ENCODE data around the gene PMM2. TPM values are rescaled to one million over a fixed set of nuclear protein-coding genes. Genes with fewer than 3 reads are reported as not detected.

The PMM2 gene
- total RNA-seq, 2 experiments from 2014 or later: 32.7 to 34.3 TPM

GRCh38 chr16:8819411-8820034 lies 21.9 kb downstream of the PMM2 start:
- Mint-ChIP-seq H3K27me3 (no peaks in the 10 kb centered on the region), H3K4me1 (ENCODE audit: low read depth) (peaks cover 25% of the 10 kb centered on the region), H3K27ac (peak overlapping the region; percentile 67), H3K4me3 (no peak overlapping the region), H3K36me3 (ENCODE audit: low read depth) (peaks cover 61% of the 10 kb centered on the region), H3K9me3 (no peaks in the 10 kb centered on the region)
- CTCF ChIA-PET: interaction anchor here (1.2 to 1.5 kb wide), 2 partner anchors 8 to 54 kb away, joined by 3 read pairs; no protein-coding TSS in a partner anchor
- ATAC-seq (no peak), DNase-seq (no peak)
- TF ChIP-seq CTCF (IDR thresholded peaks at IDR 0.05): no peak
- POLR2A ChIA-PET: no interaction called here
- intact Hi-C loops (cut with micrococcal nuclease): no loop called here

- H3K27me3 Mint-ChIP-seq: no peaks in the 10 kb centered on the region
- H3K27ac Mint-ChIP-seq: peak overlapping the region; percentile 18
- POLR2A ChIA-PET: interaction anchor here (0.6 to 1.5 kb wide), 3 partner anchors 9 to 36 kb away, joined by 3 read pairs; no protein-coding TSS in a partner anchor
- H3K4me1 Mint-ChIP-seq (ENCODE audit: low read depth): peaks cover 8% of the 10 kb centered on the region
- no peaks in the 10 kb centered on the region for H3K9me3 Mint-ChIP-seq
- peaks cover 50% of the 10 kb centered on the region for H3K36me3 Mint-ChIP-seq (ENCODE audit: low read depth)
- ATAC-seq (no peak), DNase-seq (no peak)
- TF ChIP-seq CTCF (IDR thresholded peaks at IDR 0.05): no peak
- intact Hi-C loops (cut with micrococcal nuclease): no loop called here
- H3K4me3 Mint-ChIP-seq: no peak overlapping the region
- CTCF ChIA-PET: interaction anchor here (1.6 kb wide), 1 partner anchor 58 kb away, joined by 6 read pairs; no protein-coding TSS in a partner anchor
Measured at GRCh38 chr16:8822403-8822802, 24.8 kb downstream of the PMM2 start.

GRCh38 chr16:8826278-8826879 lies 28.7 kb downstream of the PMM2 start:
- H3K4me1 Mint-ChIP-seq (ENCODE audit: low read depth): peaks cover 3% of the 10 kb centered on the region
- H3K27me3 Mint-ChIP-seq: no peaks in the 10 kb centered on the region
- ATAC-seq (no peak), DNase-seq (no peak)
- H3K9me3 Mint-ChIP-seq: no peaks in the 10 kb centered on the region
- H3K4me3 Mint-ChIP-seq: no peak overlapping the region
- no peak for TF ChIP-seq CTCF (IDR thresholded peaks at IDR 0.05)
- peaks cover 44% of the 10 kb centered on the region for H3K36me3 Mint-ChIP-seq (ENCODE audit: low read depth)
- H3K27ac Mint-ChIP-seq: no peak overlapping the region
- intact Hi-C loops (cut with micrococcal nuclease): no loop called here
- CTCF ChIA-PET: no interaction called here
- POLR2A ChIA-PET: interaction anchor here (0.6 kb wide), 1 partner anchor 23 kb away, joined by 3 read pairs; no protein-coding TSS in a partner anchor

GRCh38 chr16:8828541-8829165 lies 31.0 kb downstream of the PMM2 start:
- CTCF ChIA-PET: interaction anchor here (1.9 kb wide), 1 partner anchor 52 kb away, joined by 6 read pairs; no protein-coding TSS in a partner anchor

More at GRCh38 chr16:8828541-8829165, 31.0 kb downstream of the PMM2 start:
- intact Hi-C loops (cut with micrococcal nuclease): no loop called here
- no peak for DNase-seq
- Mint-ChIP-seq H3K27me3 (no peaks in the 10 kb centered on the region), H3K4me1 (ENCODE audit: low read depth) (peaks cover 7% of the 10 kb centered on the region), H3K27ac (no peak overlapping the region), H3K9me3 (no peaks in the 10 kb centered on the region), H3K4me3 (no peak overlapping the region), H3K36me3 (ENCODE audit: low read depth) (peaks cover 42% of the 10 kb centered on the region)
- POLR2A ChIA-PET: interaction anchor here (0.8 to 1.5 kb wide), 3 partner anchors 12 to 32 kb away, joined by 3 to 4 read pairs (median 3); no protein-coding TSS in a partner anchor
- no peak for ATAC-seq
- no peak for TF ChIP-seq CTCF (IDR thresholded peaks at IDR 0.05)

Data from activated CD8-positive, alpha-beta T cell treated with anti-CD3 and anti-CD28 coated beads for 36 hours (primary cell).